Fibroblast of lung (primary cell): Measurements from ENCODE around the gene SIRPD. TPM values are rescaled to one million over a fixed set of nuclear protein-coding genes. Genes with fewer than 3 reads are reported as not detected.

ENCODE experiments used
- DNase-seq, 2 donors: peaks; one replicate each; pipeline versions ENCODE4 v3.0.0 to v3.0.0-alpha.2; 2010; ENCODE audit warnings: low read depth in 2 of 2
- H2AFZ ChIP-seq: 2 replicates; pipeline ENCODE4 v1.5.1; 2012; ENCODE audit warnings: low read length, control low read depth, inconsistent platforms
- H3K27ac ChIP-seq: 2 replicates; pipeline ENCODE4 v1.5.1; 2011; ENCODE audit warnings: low read length, control low read depth; ENCODE audit not compliant: insufficient read depth
- H3K27me3 ChIP-seq: 2 replicates; pipeline ENCODE4 v1.5.1; 2011; ENCODE audit warnings: mild to moderate bottlenecking, low read length; ENCODE audit not compliant: control insufficient read depth, insufficient read depth
- H3K36me3 ChIP-seq: 2 replicates; pipeline ENCODE4 v1.5.1; 2011; ENCODE audit warnings: low read length; ENCODE audit not compliant: control insufficient read depth, insufficient read depth
- H3K4me1 ChIP-seq: 2 replicates; pipeline ENCODE4 v1.5.1; 2011; ENCODE audit warnings: low read length; ENCODE audit not compliant: control insufficient read depth, insufficient read depth; ENCODE audit errors: extremely low read depth
- H3K4me2 ChIP-seq: 2 replicates; pipeline ENCODE4 v1.5.1; 2011; ENCODE audit warnings: low read length, control low read depth; ENCODE audit not compliant: insufficient read depth; ENCODE audit errors: extremely low read depth
- H3K4me3 ChIP-seq, 4 experiments: fragments of 200-600 bp in 1 of 4; sonication (generic) in 1 of 4; replicated peaks in 1 of 4; 2 replicates each; pipeline ENCODE4 v1.5.1; 2011 to 2016; ENCODE audit warnings: low read length in 4 of 4, low read depth in 3 of 4, mild to moderate bottlenecking in 3 of 4, control low read depth in 2 of 4, inconsistent platforms in 1 of 4, mixed read lengths in 1 of 4; ENCODE audit not compliant: insufficient read depth in 1 of 4; ENCODE audit errors: control extremely low read depth in 1 of 4
- H3K79me2 ChIP-seq: 2 replicates; pipeline ENCODE4 v1.5.1; 2012; ENCODE audit warnings: mild to moderate bottlenecking, low read length, inconsistent platforms; ENCODE audit not compliant: control insufficient read depth, insufficient read depth
- H3K9ac ChIP-seq: 2 replicates; pipeline ENCODE4 v1.5.1; 2011; ENCODE audit warnings: mild to moderate bottlenecking, low read length, control low read depth; ENCODE audit not compliant: insufficient read depth
- H3K9me3 ChIP-seq: 2 replicates; pipeline ENCODE4 v1.5.1; 2012; ENCODE audit warnings: low read depth, low read length; ENCODE audit not compliant: control insufficient read depth, insufficient read depth
- H4K20me1 ChIP-seq: 2 replicates; pipeline ENCODE4 v1.5.1; 2011; ENCODE audit warnings: low read length; ENCODE audit not compliant: control insufficient read depth, insufficient read depth; ENCODE audit errors: extremely low read depth
- EZH2 ChIP-seq: IDR thresholded peaks from 2 replicates; pipeline ENCODE4 v1.5.1; 2012; ENCODE audit warnings: low read length, control low read depth, mild to moderate bottlenecking; ENCODE audit errors: missing control alignments
- polyA minus RNA-seq: library from RNA; depleted of rRNA, polyadenylated mRNA; stranded (reverse); fragments of >200 nt; gene quantifications from 2 replicates; pipeline ENCODE4 v1.2.3, GENCODE V29; 2011; ENCODE audit warnings: low replicate concordance
- polyA plus RNA-seq, 2 donors: library from polyadenylated mRNA; depleted of rRNA in 1 of 2; stranded (reverse) in 1 of 2; unstranded in 1 of 2; fragments of >200 nt; gene quantifications; 2 replicates each; pipeline ENCODE4 v1.2.1, GENCODE V29; 2011 to 2012; ENCODE audit warnings: missing spikeins in 1 of 2
- total RNA-seq: library from RNA; depleted of rRNA; stranded (reverse); fragments of >200 nt; gene quantifications from 2 replicates; pipeline ENCODE4 v1.2.1, GENCODE V29; 2014
- TF ChIP-seq, protein P1 (sequence below), 2 donors: IDR thresholded peaks in 1 of 2; conservative IDR thresholded peaks in 1 of 2; 1 replicate in 1 of 2; 2 replicates in 1 of 2; pipeline ENCODE4 v1.5.1; 2011 to 2012; ENCODE audit warnings: low read length in 2 of 2, control low read depth in 1 of 2, inconsistent platforms in 1 of 2, low read depth in 1 of 2, mild to moderate bottlenecking in 1 of 2

The SIRPD gene
- not detected in 2 replicates for total RNA-seq
- polyA plus RNA-seq, result not detected in 2 replicates
- polyA plus RNA-seq (2012), result not detected in 2 replicates
- not detected in 2 replicates for polyA minus RNA-seq

DNA sequence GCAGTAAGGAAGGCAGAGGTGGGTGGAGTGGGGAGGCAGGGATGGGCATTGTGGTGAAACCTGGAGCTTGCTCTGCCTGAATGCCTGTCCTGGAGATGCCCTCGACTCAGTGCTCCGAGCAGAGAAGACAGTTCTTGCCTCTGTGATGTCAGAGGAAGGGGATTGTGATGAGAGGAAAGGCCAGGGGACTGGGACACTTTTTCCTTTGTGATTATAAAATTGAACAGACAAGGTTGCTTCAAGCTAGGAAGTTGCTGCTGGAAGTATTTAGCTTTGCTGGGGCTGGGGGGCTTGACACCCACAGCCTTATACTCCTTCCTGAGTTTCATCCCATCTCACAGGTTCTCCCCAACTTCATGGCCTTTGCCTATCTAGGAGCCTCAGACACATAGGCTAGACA is at the start of gene SIRPD:
Gene SIRPD (minus strand): TSS at position 101 of the 400 bp plus-strand sequence. CDS start 52 bp downstream, at position 49.
- H3K79me2 ChIP-seq, result no peaks in the 10 kb centered on the region
- no peaks in the 10 kb centered on the region for H3K9me3 ChIP-seq
- no peak within 1 kb of the TSS for H3K4me3 ChIP-seq
- H3K4me1 ChIP-seq, result no peaks in the 10 kb centered on the region
- DNase-seq, result no peak
- no peak for TF ChIP-seq EZH2
- TF ChIP-seq, protein P1, sequence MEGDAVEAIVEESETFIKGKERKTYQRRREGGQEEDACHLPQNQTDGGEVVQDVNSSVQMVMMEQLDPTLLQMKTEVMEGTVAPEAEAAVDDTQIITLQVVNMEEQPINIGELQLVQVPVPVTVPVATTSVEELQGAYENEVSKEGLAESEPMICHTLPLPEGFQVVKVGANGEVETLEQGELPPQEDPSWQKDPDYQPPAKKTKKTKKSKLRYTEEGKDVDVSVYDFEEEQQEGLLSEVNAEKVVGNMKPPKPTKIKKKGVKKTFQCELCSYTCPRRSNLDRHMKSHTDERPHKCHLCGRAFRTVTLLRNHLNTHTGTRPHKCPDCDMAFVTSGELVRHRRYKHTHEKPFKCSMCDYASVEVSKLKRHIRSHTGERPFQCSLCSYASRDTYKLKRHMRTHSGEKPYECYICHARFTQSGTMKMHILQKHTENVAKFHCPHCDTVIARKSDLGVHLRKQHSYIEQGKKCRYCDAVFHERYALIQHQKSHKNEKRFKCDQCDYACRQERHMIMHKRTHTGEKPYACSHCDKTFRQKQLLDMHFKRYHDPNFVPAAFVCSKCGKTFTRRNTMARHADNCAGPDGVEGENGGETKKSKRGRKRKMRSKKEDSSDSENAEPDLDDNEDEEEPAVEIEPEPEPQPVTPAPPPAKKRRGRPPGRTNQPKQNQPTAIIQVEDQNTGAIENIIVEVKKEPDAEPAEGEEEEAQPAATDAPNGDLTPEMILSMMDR (conservative IDR thresholded peaks at IDR 0.05 in 1 of 2, IDR thresholded peaks at IDR 0.05 in 1 of 2; ENCODE audit: low read depth in 1 of 2, low read length in 2 of 2), result no peak
- H3K36me3 ChIP-seq, result no peaks in the 10 kb centered on the region
- no peak within 1 kb of the TSS for H3K9ac ChIP-seq
- H3K4me2 ChIP-seq, result no peak within 1 kb of the TSS
- H3K27ac ChIP-seq, result no peak within 1 kb of the TSS
- no peaks in the 10 kb centered on the region for H3K27me3 ChIP-seq
- no peak within 1 kb of the TSS for H2AFZ ChIP-seq
- H4K20me1 ChIP-seq, result no peaks in the 10 kb centered on the region

DNA sequence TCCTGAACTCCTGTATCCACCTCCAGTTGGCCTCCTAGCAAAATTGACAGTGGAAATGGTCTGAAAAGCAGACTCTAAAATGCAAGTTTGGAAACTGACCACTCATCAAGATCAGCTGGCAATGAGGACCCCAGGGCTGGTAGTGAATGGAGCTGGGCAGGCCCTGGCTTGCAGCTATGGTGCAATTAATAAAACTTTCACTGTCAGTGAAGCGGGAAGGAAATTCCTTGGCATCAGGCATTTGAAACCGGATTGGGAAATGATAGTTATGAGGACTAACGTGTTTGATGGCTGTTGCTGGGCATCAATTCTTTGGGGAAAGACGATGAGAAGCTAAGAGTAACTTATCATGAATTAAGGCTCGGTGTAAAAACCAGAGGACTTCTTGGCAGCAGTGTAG is 43.2 kb upstream of the SIRPD start:
- Histone ChIP-seq H3K27ac (no peak overlapping the region), H3K4me2 (no peak overlapping the region), H3K9ac (no peak overlapping the region)

DNA sequence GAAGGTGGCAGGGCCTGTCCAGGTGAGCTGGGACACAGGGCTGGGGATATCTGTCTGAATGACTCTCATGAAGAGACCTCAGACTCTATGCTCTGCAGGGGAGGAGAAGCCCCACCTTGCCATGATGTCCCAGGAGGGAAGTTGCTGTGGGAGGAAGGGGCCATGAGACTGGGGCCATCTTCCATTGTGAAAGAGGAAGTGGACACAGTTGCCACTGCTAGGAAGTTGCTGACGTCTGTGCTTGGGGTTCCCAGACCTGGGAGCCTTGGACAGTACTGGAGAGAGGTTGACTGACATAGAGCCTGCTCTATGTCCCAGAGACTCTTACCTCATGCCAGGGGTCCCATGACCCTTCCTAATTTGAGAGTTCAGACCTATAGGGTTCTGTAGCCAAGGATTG is 37.8 kb upstream of the SIRPD start:
- Histone ChIP-seq H4K20me1 (no peaks in the 10 kb centered on the region), H3K9ac (no peak overlapping the region), H3K27me3 (no peaks in the 10 kb centered on the region), H3K4me2 (no peak overlapping the region), H3K4me3 (no peak overlapping the region), H3K4me1 (no peaks in the 10 kb centered on the region), H3K27ac (no peak overlapping the region), H2AFZ (no peak overlapping the region), H3K36me3 (no peaks in the 10 kb centered on the region), H3K9me3 (no peaks in the 10 kb centered on the region), H3K79me2 (no peaks in the 10 kb centered on the region)
- no peak for TF ChIP-seq EZH2
- TF ChIP-seq, protein P1 (conservative IDR thresholded peaks at IDR 0.05 in 1 of 2, IDR thresholded peaks at IDR 0.05 in 1 of 2; ENCODE audit: low read depth in 1 of 2, low read length in 2 of 2), result no peak
- DNase-seq, result no peak

More for the DNA sequence above, 43.2 kb upstream of the SIRPD start:
- no peaks in the 10 kb centered on the region for H4K20me1 ChIP-seq
- no peaks in the 10 kb centered on the region for H3K4me1 ChIP-seq
- H3K79me2 ChIP-seq, result no peaks in the 10 kb centered on the region
- no peaks in the 10 kb centered on the region for H3K36me3 ChIP-seq
- H3K27me3 ChIP-seq, result no peaks in the 10 kb centered on the region
- no peak for DNase-seq
- no peak overlapping the region for H2AFZ ChIP-seq
- H3K4me3 ChIP-seq, result no peak overlapping the region
- no peak for TF ChIP-seq EZH2
- TF ChIP-seq, protein P1 (conservative IDR thresholded peaks at IDR 0.05 in 1 of 2, IDR thresholded peaks at IDR 0.05 in 1 of 2; ENCODE audit: low read depth in 1 of 2, low read length in 2 of 2), result no peak
- H3K9me3 ChIP-seq, result no peaks in the 10 kb centered on the region
